HL-60 (cell line): Measurements from ENCODE around the gene FHL2.

Experiments used
- CTCF ChIP-seq: IDR thresholded peaks from one replicate; pipeline ENCODE4 v1.5.1; 2011; ENCODE audit warnings: low read length, control low read depth, inconsistent platforms; ENCODE audit not compliant: insufficient read depth
- POLR2AphosphoS5 ChIP-seq: IDR thresholded peaks from 2 replicates; pipeline ENCODE4 v1.6.1; 2012; ENCODE audit warnings: low read depth
- REST ChIP-seq: IDR thresholded peaks from 2 replicates; pipeline ENCODE4 v1.6.1; 2012; ENCODE audit warnings: low read depth; ENCODE audit not compliant: insufficient replicate concordance

- TF ChIP-seq CTCF (no peak), REST (no peak), POLR2AphosphoS5 (no peak)
These were observed 25.5 kb downstream of the FHL2 start for GRCh38 chr2:105373344-105373781.
